Naive thymus-derived CD4-positive, alpha-beta T cell (primary cell): ENCODE measurements around the gene HOXC5. TPM values are rescaled to one million over a fixed set of nuclear protein-coding genes. Genes with fewer than 3 reads are reported as not detected.
A peak's percentile ranks its signal among the peaks of the same experiment; 100 is the strongest.

ENCODE experiments used
- ATAC-seq: fragments of 150-1000 bp; cut with Tn5 transposase; 2 replicates; pipeline ENCODE4 v1.10.0; 2021; ENCODE audit warnings: mild to moderate bottlenecking, moderate library complexity
- CTCF ChIA-PET: fragments of 350-600 bp; sonication (Branson Sonifier 250); formaldehyde crosslinking; loops from one replicate; lab custom pipeline; 2021; ENCODE audit warnings: antibody characterized with exemption; lab: Charles Lee
- POLR2A ChIA-PET: fragments of 350-600 bp; sonication (Branson Sonifier 250); formaldehyde crosslinking; loops from one replicate; lab custom pipeline; 2021; ENCODE audit warnings: antibody characterized with exemption, inconsistent platforms; lab: Charles Lee
- DNase-seq, 9 donors: peaks; one replicate each; pipeline versions ENCODE4 v3.0.0 to v3.0.0-alpha.2; 2020 to 2022; ENCODE audit warnings: mixed read lengths in 1 of 9
- H3K27ac ChIP-seq: one replicate; pipeline ENCODE4 v1.7.0; 2013; ENCODE audit warnings: mild to moderate bottlenecking, low read depth, low read length, moderate library complexity
- H3K27me3 ChIP-seq, 2 donors: one replicate each; pipeline ENCODE4 v1.7.0; 2013; ENCODE audit warnings: low read length in 2 of 2, mild to moderate bottlenecking in 2 of 2, moderate library complexity in 2 of 2; ENCODE audit not compliant: control insufficient read depth in 2 of 2, insufficient read depth in 2 of 2
- H3K36me3 ChIP-seq, 3 experiments: 1 replicate in 2 of 3; 2 replicates in 1 of 3; pipeline ENCODE4 v1.7.0; 2013; ENCODE audit warnings: low read length in 3 of 3, mild to moderate bottlenecking in 3 of 3, moderate library complexity in 1 of 3; ENCODE audit not compliant: insufficient read depth in 3 of 3, control insufficient read depth in 2 of 3
- H3K4me1 ChIP-seq, 2 donors: one replicate each; pipeline ENCODE4 v1.7.0; 2013; ENCODE audit warnings: low read length in 2 of 2, mild to moderate bottlenecking in 2 of 2, moderate library complexity in 1 of 2; ENCODE audit not compliant: control insufficient read depth in 2 of 2, insufficient read depth in 2 of 2
- H3K4me3 ChIP-seq: 2 replicates; pipeline ENCODE4 v1.7.0; 2013; ENCODE audit warnings: mild to moderate bottlenecking, low read length
- H3K9me3 ChIP-seq, 3 experiments: 1 replicate in 2 of 3; 2 replicates in 1 of 3; pipeline ENCODE4 v1.7.0; 2013; ENCODE audit warnings: low read length in 3 of 3; ENCODE audit not compliant: control insufficient read depth in 2 of 3
- H3K27ac Mint-ChIP-seq, 9 donors: one replicate each; pipeline ENCODE4 v1.8.0; 2020 to 2022; ENCODE audit warnings: mixed read lengths in 9 of 9, mild to moderate bottlenecking in 8 of 9, moderate library complexity in 5 of 9, inconsistent platforms in 2 of 9
- H3K27me3 Mint-ChIP-seq, 5 donors: one replicate each; pipeline ENCODE4 v1.8.0; 2021 to 2022; ENCODE audit warnings: mixed read lengths in 5 of 5, mild to moderate bottlenecking in 1 of 5
- H3K36me3 Mint-ChIP-seq, 5 donors: one replicate each; pipeline ENCODE4 v1.8.0; 2020 to 2022; ENCODE audit warnings: mixed read lengths in 5 of 5, mild to moderate bottlenecking in 3 of 5, inconsistent platforms in 1 of 5
- H3K4me1 Mint-ChIP-seq, 7 donors: one replicate each; pipeline ENCODE4 v1.8.0; 2020 to 2022; ENCODE audit warnings: mixed read lengths in 7 of 7, mild to moderate bottlenecking in 3 of 7, inconsistent platforms in 1 of 7
- H3K4me3 Mint-ChIP-seq, 10 donors: one replicate each; pipeline ENCODE4 v1.8.0; 2020 to 2022; ENCODE audit warnings: mild to moderate bottlenecking in 10 of 10, mixed read lengths in 10 of 10, moderate library complexity in 6 of 10, inconsistent platforms in 2 of 10
- H3K9me3 Mint-ChIP-seq, 11 donors: one replicate each; pipeline ENCODE4 v1.8.0; 2020 to 2022; ENCODE audit warnings: mixed read lengths in 11 of 11, mild to moderate bottlenecking in 4 of 11, inconsistent platforms in 1 of 11, moderate library complexity in 1 of 11
- intact Hi-C, 2 donors: fragments of 100-400 bp; cut with micrococcal nuclease; formaldehyde crosslinking; loops; one replicate each; pipeline ENCODE4 v1.15.1; 2023
- polyA plus RNA-seq, 2 donors: library from polyadenylated mRNA; unstranded; fragments of 300-500 nt; fragmentation: Illumina TruSeq; gene quantifications; one replicate each; pipeline ENCODE4 v1.2.3, GENCODE V29; 2021
- total RNA-seq, 6 experiments: library from RNA in 5 of 6; stranded (reverse) in 5 of 6; gene quantifications; 1 replicate in 5 of 6; 2 replicates in 1 of 6; pipeline ENCODE4 v1.2.3 and lab custom pipeline; 2021 to 2026

Gene HOXC5
- total and polyA plus RNA-seq, 7 experiments from 2014 or later = not detected

- H3K27me3 Mint-ChIP-seq = peaks cover 69 to 91% (median 73%) of the 10 kb centered on the region in 5 donors
- H3K9me3 Mint-ChIP-seq = peaks cover 0 to 3% (median 0%) of the 10 kb centered on the region in 11 donors
- Histone ChIP-seq H3K4me1 (peaks cover 0 to 15% of the 10 kb centered on the region in 2 donors), H3K9me3 (no peaks in the 10 kb centered on the region), H3K4me3 (no peak overlapping the region), H3K27ac (no peak overlapping the region), H3K27me3 (peaks cover 4 to 39% of the 10 kb centered on the region in 2 donors), H3K36me3 (no peaks in the 10 kb centered on the region)
- ChIA-PET POLR2A (no interaction called here), CTCF (interaction anchor here (0.7 kb wide), 1 partner anchor 187 kb away, joined by 3 read pairs; no protein-coding TSS in a partner anchor)
- intact Hi-C loops = no loop called here
- no peaks in the 10 kb centered on the region for H3K36me3 Mint-ChIP-seq
- no peak overlapping the region for H3K4me3 Mint-ChIP-seq
- DNase-seq (no peak), ATAC-seq (no peak)
- H3K4me1 Mint-ChIP-seq = peaks cover 0 to 21% (median 12%) of the 10 kb centered on the region in 7 donors
- H3K27ac Mint-ChIP-seq = peak overlapping the region in 1 of 9 donors; percentile 33
Observed at GRCh38 chr12:54020591-54021405, 12.1 kb upstream of the HOXC5 start.

DNA sequence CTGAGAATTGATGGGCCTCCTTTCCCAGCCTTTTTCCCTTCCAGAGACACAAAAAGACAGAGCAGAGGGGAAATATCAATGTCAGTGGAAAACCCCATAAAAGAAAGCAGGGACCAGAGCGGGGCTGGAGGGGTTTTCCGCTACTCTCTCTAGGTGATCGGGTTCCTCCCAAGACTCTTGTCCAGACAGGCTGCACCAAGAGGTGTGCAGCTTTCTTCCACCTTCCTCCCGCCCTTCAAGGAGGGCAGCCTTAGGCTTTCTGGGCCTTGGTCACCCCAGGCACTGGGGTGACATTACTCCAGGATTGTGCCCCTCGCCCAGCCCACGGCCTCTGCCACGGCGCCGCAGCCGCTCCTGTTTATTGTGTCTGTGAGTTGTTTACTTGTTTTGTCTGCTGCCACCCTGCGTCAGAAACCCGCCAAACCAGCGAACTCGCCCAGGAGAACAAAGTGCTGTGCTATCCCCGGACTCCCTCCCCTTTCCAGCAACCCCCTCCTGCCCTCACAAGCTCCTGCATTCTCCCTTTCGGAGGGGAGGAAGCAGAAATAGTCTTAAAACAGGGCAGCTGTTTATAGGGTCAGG is 11.3 kb upstream of the HOXC5 start:
- peaks cover 0 to 20% (median 12%) of the 10 kb centered on the region in 7 donors for H3K4me1 Mint-ChIP-seq
- Histone ChIP-seq H3K36me3 (no peaks in the 10 kb centered on the region), H3K9me3 (no peaks in the 10 kb centered on the region), H3K4me3 (no peak overlapping the region), H3K27ac (no peak overlapping the region), H3K4me1 (peaks cover 0 to 15% of the 10 kb centered on the region in 2 donors), H3K27me3 (peaks cover 0 to 40% of the 10 kb centered on the region in 2 donors)
- ChIA-PET CTCF (interaction anchor here (0.7 kb wide), 1 partner anchor 16 kb away, joined by 3 read pairs; no protein-coding TSS in a partner anchor), POLR2A (no interaction called here)
- H3K27ac Mint-ChIP-seq = peak overlapping the region in 1 of 9 donors; percentile 43
- ATAC-seq (no peak), DNase-seq (no peak)
- peaks cover 0 to 3% (median 0%) of the 10 kb centered on the region in 11 donors for H3K9me3 Mint-ChIP-seq
- peak overlapping the region in 1 of 10 donors; percentile 31 for H3K4me3 Mint-ChIP-seq
- peaks cover 71 to 91% (median 76%) of the 10 kb centered on the region in 5 donors for H3K27me3 Mint-ChIP-seq
- H3K36me3 Mint-ChIP-seq = no peaks in the 10 kb centered on the region
- intact Hi-C loops = no loop called here

DNA sequence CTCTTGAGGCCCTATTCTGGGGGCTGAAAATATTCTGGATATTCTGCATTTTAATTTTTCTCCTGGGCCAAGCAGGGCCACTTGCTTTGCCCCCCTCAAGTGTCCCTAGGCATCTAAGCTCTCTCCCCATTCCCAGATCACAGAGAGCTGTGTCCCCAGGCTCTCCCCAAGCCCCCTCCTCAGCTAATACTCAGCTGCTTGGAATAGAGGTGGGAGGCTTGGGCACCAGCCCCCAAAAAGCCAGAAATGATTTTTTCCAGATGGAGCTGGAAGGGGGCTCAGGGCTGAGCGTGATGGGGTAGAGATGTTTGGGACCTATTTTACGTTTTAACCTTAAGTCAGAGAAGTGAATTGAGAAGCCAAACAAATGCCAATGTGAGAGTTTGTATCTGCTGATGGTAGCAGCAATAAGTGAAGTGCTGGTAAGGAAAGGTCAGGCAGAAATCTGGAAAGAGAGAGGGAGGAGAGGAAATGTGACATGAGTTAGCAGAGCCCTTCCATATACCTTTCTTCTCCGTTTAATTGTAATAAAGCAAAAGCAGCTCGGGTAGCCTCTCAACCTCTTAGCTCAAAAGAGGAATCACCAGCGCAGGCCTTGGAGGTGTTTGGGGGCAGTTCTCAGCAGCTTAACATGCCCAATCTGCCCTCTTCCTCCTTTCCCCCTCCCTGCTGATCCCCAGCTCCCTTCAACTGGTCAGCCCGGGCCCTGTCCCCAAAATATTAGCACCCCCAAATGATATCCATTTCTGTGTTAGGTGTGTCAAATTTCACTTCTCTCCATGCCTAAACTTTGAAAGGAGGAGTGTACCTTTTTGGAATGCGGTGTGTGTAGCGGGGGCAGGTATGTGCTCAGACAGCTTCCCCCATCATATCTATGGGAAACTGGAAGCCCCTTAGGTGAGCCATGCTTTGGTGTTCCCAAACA is 9.6 kb upstream of the HOXC5 start:
- ChIA-PET CTCF (interaction anchor here (2.5 kb wide), 1 partner anchor 9 kb away, joined by 12 read pairs; the partner anchor contains the start of gene HOXC5), POLR2A (no interaction called here)
- intact Hi-C loops = no loop called here
- Mint-ChIP-seq H3K27ac (no peak overlapping the region), H3K36me3 (no peaks in the 10 kb centered on the region), H3K27me3 (peaks cover 79 to 94% (median 85%) of the 10 kb centered on the region in 5 donors), H3K9me3 (peaks cover 0 to 3% (median 0%) of the 10 kb centered on the region in 11 donors), H3K4me1 (peaks cover 2 to 16% (median 12%) of the 10 kb centered on the region in 7 donors), H3K4me3 (no peak overlapping the region)
- peaks cover 6 to 43% of the 10 kb centered on the region in 2 donors for H3K27me3 ChIP-seq
- no peaks in the 10 kb centered on the region for H3K9me3 ChIP-seq
- no peak for ATAC-seq
- no peak for DNase-seq
- no peaks in the 10 kb centered on the region for H3K36me3 ChIP-seq
- peaks cover 0 to 6% of the 10 kb centered on the region in 2 donors for H3K4me1 ChIP-seq
- H3K27ac ChIP-seq = no peak overlapping the region
- no peak overlapping the region for H3K4me3 ChIP-seq

GRCh38 chr12:54024127-54024526 is 8.7 kb upstream of the HOXC5 start:
- no peaks in the 10 kb centered on the region for H3K9me3 ChIP-seq
- H3K27ac ChIP-seq = no peak overlapping the region
- intact Hi-C loops = no loop called here
- no peak for DNase-seq
- H3K36me3 Mint-ChIP-seq = no peaks in the 10 kb centered on the region
- H3K27me3 ChIP-seq = peaks cover 14 to 52% of the 10 kb centered on the region in 2 donors
- H3K4me3 ChIP-seq = no peak overlapping the region
- no peak overlapping the region for H3K27ac Mint-ChIP-seq
- peak overlapping the region in 1 of 10 donors; percentile 21 for H3K4me3 Mint-ChIP-seq
- H3K4me1 Mint-ChIP-seq = peaks cover 6 to 18% (median 12%) of the 10 kb centered on the region in 7 donors
- H3K27me3 Mint-ChIP-seq = peaks cover 86 to 99% (median 88%) of the 10 kb centered on the region in 5 donors
- no peak for ATAC-seq
- peaks cover 0 to 6% of the 10 kb centered on the region in 2 donors for H3K4me1 ChIP-seq
- peaks cover 0 to 3% (median 0%) of the 10 kb centered on the region in 11 donors for H3K9me3 Mint-ChIP-seq
- CTCF ChIA-PET = interaction anchor here (2.5 kb wide), 1 partner anchor 8 kb away, joined by 12 read pairs; the partner anchor contains the start of gene HOXC5
- H3K36me3 ChIP-seq = no peaks in the 10 kb centered on the region
- POLR2A ChIA-PET = no interaction called here

DNA sequence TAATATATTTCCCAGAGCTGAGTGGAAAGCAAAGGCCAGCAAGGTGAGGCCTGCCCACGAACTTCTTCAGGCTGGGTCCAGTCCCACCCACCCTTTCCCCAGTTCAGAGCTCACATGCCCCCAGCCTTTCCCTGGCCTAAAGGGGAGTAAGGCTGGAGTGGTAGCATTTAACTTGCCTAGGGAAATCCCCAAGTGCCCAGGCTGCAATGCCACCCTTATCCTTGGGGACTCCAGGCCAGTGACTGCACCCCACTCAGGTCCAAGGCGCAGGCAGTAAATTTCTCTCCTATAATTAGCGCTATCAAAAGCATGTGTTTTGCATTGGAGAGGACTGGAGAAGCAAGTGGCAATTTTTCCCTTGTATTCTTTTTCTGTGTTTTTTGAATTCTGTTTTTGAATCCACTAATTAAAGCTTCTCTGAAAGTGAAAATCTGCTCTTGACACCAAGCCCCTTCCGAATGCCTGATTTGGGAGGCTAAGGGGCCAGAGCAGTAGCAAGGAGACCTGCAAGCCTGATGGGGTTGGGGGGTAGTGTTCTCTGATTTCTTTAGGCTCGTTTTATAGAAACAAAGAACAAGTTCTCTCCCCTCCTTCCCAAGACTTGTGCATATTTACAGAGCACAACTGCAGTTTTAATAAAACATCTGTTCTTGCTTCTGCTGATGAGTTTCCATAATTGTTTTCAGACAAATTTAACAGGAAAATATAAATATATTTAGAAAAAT is 8.1 kb upstream of the HOXC5 start:
- no peak overlapping the region for H3K4me3 ChIP-seq
- DNase-seq (no peak), ATAC-seq (no peak)
- H3K4me1 ChIP-seq = peaks cover 0 to 6% of the 10 kb centered on the region in 2 donors
- intact Hi-C loops = loop anchor here in 1 of 2 donors (5.0 kb wide), 1 partner anchor 37 kb away; the partner anchor contains the start of gene HOXC10
- H3K4me1 Mint-ChIP-seq = peaks cover 9 to 22% (median 16%) of the 10 kb centered on the region in 7 donors
- H3K9me3 ChIP-seq = no peaks in the 10 kb centered on the region
- ChIA-PET POLR2A (interaction anchor here (1.2 kb wide), 1 partner anchor 8 kb away, joined by 6 read pairs; no protein-coding TSS in a partner anchor), CTCF (interaction anchor here (0.7 to 2.5 kb wide), 2 partner anchors 8 to 19 kb away, joined by 3 to 12 read pairs; partner anchors contain the start of gene HOXC5)
- H3K36me3 Mint-ChIP-seq = no peaks in the 10 kb centered on the region
- peaks cover 86 to 98% (median 90%) of the 10 kb centered on the region in 5 donors for H3K27me3 Mint-ChIP-seq
- H3K36me3 ChIP-seq = no peaks in the 10 kb centered on the region
- peaks cover 14 to 50% of the 10 kb centered on the region in 2 donors for H3K27me3 ChIP-seq
- H3K27ac ChIP-seq = no peak overlapping the region
- no peak overlapping the region for H3K4me3 Mint-ChIP-seq
- no peak overlapping the region for H3K27ac Mint-ChIP-seq
- peaks cover 0 to 2% (median 0%) of the 10 kb centered on the region in 11 donors for H3K9me3 Mint-ChIP-seq
